HG02571 (cell line): ENCODE results near the gene SPNS3.

Source experiments
- ATAC-seq: cut with Tn5 transposase; IDR thresholded peaks from one replicate; pipeline ENCODE4 v1.9.1; 2021; ENCODE audit warnings: mild to moderate bottlenecking, moderate library complexity; ENCODE audit not compliant: unreplicated experiment

Gene SPNS3

GRCh38 chr17:4426499-4427208 is 7.1 kb upstream of the SPNS3 start:
- no peak for ATAC-seq

DNA sequence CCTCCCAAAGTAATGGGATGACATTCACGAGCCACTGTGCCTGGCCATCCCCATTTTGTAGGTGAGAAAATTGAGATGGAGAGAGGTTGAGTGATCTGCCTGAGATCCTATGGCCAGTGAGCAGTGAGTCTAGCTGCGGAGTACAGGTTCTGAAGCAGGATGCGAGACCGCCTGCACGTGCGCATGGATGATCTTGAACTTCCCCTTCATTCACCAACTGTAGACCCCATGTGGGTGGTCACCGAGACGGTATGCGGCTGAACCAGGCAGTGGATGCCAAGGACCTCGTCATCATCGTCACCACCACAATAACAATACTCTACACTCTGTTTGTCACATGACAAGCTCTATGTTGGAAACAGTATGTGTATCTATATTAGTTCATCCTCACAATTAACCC is 6.2 kb upstream of the SPNS3 start:
- ATAC-seq = no peak

GRCh38 chr17:4436381-4436780 is 2.6 kb downstream of the SPNS3 start:
- ATAC-seq = no peak

DNA sequence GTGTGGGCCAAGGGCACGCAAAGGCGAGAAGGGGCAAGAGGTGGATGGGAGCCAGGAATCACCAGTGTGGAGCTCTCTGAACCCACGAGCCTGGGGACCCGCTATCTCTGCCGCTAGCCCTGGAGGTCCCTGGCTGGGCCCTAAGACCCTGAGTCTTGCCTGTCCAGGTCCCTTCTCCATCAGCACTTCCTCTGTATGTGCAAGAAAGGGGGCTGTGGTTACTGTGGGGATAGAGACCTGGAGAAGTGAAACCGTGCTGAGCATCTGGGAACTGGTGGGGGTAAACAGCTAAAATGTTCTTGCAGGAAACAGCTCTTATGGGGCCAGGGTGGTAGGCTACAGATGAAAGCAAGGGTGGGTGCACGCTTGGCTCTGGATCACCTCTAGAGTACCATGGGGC is 3.1 kb downstream of the SPNS3 start:
- no peak for ATAC-seq

DNA sequence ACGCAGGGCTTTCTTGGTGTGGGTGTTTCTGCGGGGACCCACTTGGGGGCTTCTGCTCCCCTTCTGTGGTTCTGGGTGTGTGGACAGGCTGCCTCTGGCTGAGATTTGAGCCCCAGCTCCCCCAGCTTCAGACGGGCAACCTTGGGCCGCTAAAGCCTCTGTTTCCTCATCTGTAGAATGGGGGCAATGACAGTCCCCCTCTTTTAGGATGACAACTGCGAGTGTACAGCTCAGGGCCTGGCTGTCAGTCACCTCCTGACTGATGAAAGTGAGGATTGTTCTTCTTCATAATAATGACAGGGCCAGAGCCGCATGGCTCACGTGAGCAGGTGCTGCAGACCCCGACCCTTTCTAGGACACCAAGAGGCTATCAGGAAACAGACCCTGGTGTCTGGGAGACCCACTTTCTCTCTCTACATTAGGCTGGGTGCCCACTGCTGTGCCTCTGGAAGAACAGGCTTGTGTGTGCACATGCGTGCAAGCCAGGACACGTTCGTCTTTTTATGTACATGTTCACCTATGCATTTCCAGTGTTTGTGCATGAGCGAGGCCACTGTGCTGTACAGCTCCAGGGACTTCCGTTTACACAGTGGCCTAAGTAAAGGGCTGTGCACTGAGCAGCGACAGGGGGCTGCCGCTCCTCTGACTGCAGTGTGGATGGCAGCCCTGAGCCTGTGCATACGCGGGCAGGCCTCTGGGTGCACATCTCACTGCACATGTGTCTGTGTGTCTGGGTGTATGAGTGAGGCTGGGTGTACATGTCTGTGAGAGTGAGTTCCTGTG is 4.6 kb downstream of the SPNS3 start:
- no peak for ATAC-seq

DNA sequence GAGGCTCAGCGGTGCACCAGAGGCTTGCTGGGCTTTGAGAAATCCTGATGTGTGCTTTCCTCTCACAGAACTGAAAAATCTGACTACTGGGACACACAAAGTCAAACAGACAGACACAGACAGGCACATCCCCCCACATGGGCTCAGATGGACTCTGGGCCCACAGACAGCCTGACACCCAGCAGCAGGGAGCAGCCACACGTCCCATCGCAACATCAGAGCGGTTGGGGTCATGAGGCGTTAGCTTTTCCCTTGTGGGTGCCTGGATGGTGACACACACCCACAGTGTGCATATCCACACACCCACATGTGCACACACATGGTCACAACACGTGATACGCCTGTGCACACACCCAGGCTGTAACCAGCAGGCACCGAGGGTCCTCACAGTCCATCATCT is 6.3 kb downstream of the SPNS3 start:
- no peak for ATAC-seq

- ATAC-seq = no peak
Measured at GRCh38 chr17:4440690-4441686, 7.2 kb downstream of the SPNS3 start.

GRCh38 chr17:4442582-4442981 is 8.8 kb downstream of the SPNS3 start:
- ATAC-seq = no peak

DNA sequence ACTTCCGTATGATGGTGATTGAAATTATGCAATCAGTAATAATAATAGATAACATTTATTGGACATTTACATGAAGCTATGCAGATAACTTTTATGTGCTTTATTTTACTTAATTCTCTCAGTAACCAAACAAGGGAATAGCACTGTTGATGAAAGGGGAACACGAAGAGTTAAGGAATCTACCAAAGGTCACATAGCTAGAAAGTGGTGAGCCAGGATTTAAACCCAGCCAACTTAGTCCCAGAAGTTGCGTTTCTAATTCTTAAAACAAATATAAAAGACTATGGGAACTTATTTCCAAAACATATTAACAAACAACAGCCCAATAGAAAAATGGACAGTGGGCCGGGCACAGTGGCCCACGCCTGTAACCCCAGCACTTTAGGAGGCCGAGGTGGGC is 9.7 kb downstream of the SPNS3 start:
- no peak for ATAC-seq

- ATAC-seq = no peak
Measured at GRCh38 chr17:4444782-4445473, 11.2 kb downstream of the SPNS3 start.

- no peak for ATAC-seq
Measured at GRCh38 chr17:4445731-4446130, 12.0 kb downstream of the SPNS3 start.

GRCh38 chr17:4446326-4447071 is 12.8 kb downstream of the SPNS3 start:
- ATAC-seq = no peak

- no peak for ATAC-seq
Measured at GRCh38 chr17:4448197-4448980, 14.6 kb downstream of the SPNS3 start.

- ATAC-seq = no peak
Measured at GRCh38 chr17:4449736-4450135, 16.0 kb downstream of the SPNS3 start.

DNA sequence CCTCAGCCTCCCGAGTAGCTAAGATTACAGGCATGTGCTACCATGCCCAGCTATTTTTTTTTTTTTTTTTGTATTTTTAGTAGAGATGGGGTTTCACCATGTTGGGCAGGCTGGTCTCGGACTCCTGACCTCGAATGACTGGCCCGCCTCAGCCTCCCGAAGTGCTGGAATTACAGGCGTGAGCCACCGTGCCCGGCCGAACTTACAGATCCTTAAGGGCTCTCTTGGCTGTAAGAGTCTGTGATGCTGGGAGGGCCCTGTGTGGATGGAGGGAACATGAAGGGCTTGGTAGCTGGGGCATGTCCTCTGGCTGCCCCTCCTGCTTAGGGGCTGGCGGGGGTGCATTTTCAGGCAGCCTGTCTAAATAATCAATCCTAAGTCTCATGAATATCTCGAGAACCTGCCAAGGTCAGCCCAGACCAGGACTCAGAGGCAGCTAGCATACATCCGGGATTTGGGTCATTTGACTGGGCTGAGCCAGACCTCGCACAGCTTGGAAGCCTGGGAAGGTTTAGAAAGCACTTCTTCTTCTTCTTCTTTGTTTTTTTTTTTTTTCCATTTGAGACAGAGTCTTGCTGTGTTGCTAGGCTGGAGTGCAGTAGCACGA is 17.1 kb downstream of the SPNS3 start:
- ATAC-seq = no peak

GRCh38 chr17:4453812-4454591 is 20.3 kb downstream of the SPNS3 start:
- no peak for ATAC-seq

DNA sequence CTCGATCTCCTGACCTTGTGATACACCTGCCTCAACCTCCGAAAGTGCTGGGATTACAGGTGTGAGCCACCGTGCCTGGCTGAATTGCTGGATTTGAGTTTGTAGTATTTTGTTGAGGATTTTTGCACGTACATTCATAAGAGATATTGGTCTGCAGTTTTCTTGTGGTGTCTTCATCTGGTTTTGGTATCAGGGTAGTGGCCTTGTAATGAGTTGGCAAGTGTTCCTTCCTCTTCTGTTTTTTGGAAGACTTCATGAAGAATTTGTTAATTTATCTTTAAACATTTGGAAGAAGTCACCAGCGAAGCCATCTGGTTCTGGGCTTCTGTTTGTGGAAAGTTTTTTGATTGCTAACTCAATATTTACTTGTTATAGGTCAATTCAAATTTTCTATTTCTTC is 26.9 kb downstream of the SPNS3 start:
- ATAC-seq = no peak
